Left hindlimb (tissue), 1 donor: ENCODE results near the gene CCNT2.
"Not testable (repeated sequence)": the region's sequence is repeated elsewhere in the genome, so short reads cannot be mapped to it uniquely, and the experiment has no call there.

Experiments used
- DNase-seq: peaks from one replicate; pipeline ENCODE4 v3.0.0-alpha.2; 2018

CCNT2 gene

GRCh38 chr2:134918526-134919340 is at the start of gene CCNT2:
Gene CCNT2 (plus strand): TSS chr2:134918822. CDS start chr2:134918855, 33 bp downstream.
- DNase-seq, result peak; percentile 100

GRCh38 chr2:134869946-134870736 is 48.5 kb upstream of the CCNT2 start:
- no peak for DNase-seq

GRCh38 chr2:134873152-134873551 is 45.5 kb upstream of the CCNT2 start:
- no peak for DNase-seq

- DNase-seq, result no peak
These were observed 43.3 kb upstream of the CCNT2 start for GRCh38 chr2:134875309-134875708.

GRCh38 chr2:134882773-134883172 is 35.8 kb upstream of the CCNT2 start:
- no peak for DNase-seq

GRCh38 chr2:134883552-134884293 is 34.9 kb upstream of the CCNT2 start:
- no peak for DNase-seq

- no peak for DNase-seq
These were observed 34.2 kb upstream of the CCNT2 start for GRCh38 chr2:134884435-134884834.

GRCh38 chr2:134892282-134893035 is 26.2 kb upstream of the CCNT2 start:
- DNase-seq, result no peak

- no peak for DNase-seq
These were observed 20.7 kb upstream of the CCNT2 start for GRCh38 chr2:134897932-134898331.

GRCh38 chr2:134899204-134899603 is 19.4 kb upstream of the CCNT2 start:
- no peak for DNase-seq

- no peak for DNase-seq
These were observed 18.5 kb upstream of the CCNT2 start for GRCh38 chr2:134900151-134900550.

- not testable (repeated sequence) for DNase-seq
These were observed 14.9 kb upstream of the CCNT2 start for GRCh38 chr2:134903701-134904100.

GRCh38 chr2:134905168-134905567 is 13.5 kb upstream of the CCNT2 start:
- DNase-seq, result no peak

GRCh38 chr2:134906726-134907125 is 11.9 kb upstream of the CCNT2 start:
- no peak for DNase-seq

GRCh38 chr2:134907441-134908116 is 11.0 kb upstream of the CCNT2 start:
- not testable (repeated sequence) for DNase-seq

- no peak for DNase-seq
These were observed 7.7 kb upstream of the CCNT2 start for GRCh38 chr2:134910763-134911399.

GRCh38 chr2:134911400-134911785 is 7.2 kb upstream of the CCNT2 start:
- DNase-seq, result no peak

GRCh38 chr2:134912361-134912760 is 6.3 kb upstream of the CCNT2 start:
- no peak for DNase-seq

- peak; percentile 36 for DNase-seq
These were observed 1.2 kb upstream of the CCNT2 start for GRCh38 chr2:134917360-134917865.

GRCh38 chr2:134917888-134918525 is 615 bp upstream of the CCNT2 start:
- DNase-seq, result no peak
